GM18526 (cell line): ENCODE measurements around the gene POPDC2.

Experiments used
- POLR2A ChIP-seq: IDR thresholded peaks from 3 replicates; pipeline ENCODE4 v1.6.1; 2011; ENCODE audit not compliant: insufficient read length; ENCODE audit errors: extremely low read depth

POPDC2 gene

GRCh38 chr3:119660474-119661440, at the start of gene POPDC2:
Gene POPDC2 (minus strand): TSS chr3:119660589. CDS start chr3:119660423, 166 bp downstream.
- TF ChIP-seq POLR2A, result no peak

- TF ChIP-seq POLR2A, result no peak
These were observed 43.6 kb upstream of the POPDC2 start for GRCh38 chr3:119703820-119704531.

- TF ChIP-seq POLR2A, result no peak
These were observed 42.4 kb upstream of the POPDC2 start, which contains the start of gene CFAP91 for GRCh38 chr3:119702530-119703527. Gene CFAP91 (plus strand): TSS chr3:119703022. CDS start chr3:119703099, 77 bp downstream.

GRCh38 chr3:119700920-119701734, 40.7 kb upstream of the POPDC2 start:
- TF ChIP-seq POLR2A, result no peak

GRCh38 chr3:119700269-119700919, 40.0 kb upstream of the POPDC2 start:
- no peak for TF ChIP-seq POLR2A

GRCh38 chr3:119697394-119697793, 37.0 kb upstream of the POPDC2 start:
- TF ChIP-seq POLR2A, result no peak

- TF ChIP-seq POLR2A, result no peak
These were observed 35.1 kb upstream of the POPDC2 start for GRCh38 chr3:119695480-119695879.

- TF ChIP-seq POLR2A, result no peak
These were observed 29.8 kb upstream of the POPDC2 start for GRCh38 chr3:119690043-119690656.

GRCh38 chr3:119683421-119683820, 23.0 kb upstream of the POPDC2 start:
- no peak for TF ChIP-seq POLR2A

GRCh38 chr3:119681279-119681678, 20.9 kb upstream of the POPDC2 start:
- TF ChIP-seq POLR2A, result no peak

- TF ChIP-seq POLR2A, result no peak
These were observed 19.5 kb upstream of the POPDC2 start for GRCh38 chr3:119679874-119680273.

GRCh38 chr3:119677641-119677934, 17.2 kb upstream of the POPDC2 start:
- TF ChIP-seq POLR2A, result no peak
